ENCODE measurements around the gene NAA35. TPM values are rescaled to one million over a fixed set of nuclear protein-coding genes. Genes with fewer than 3 reads are reported as not detected.

NAA35 gene
- total RNA-seq, 1 experiment from 2014 or later: 34.7 TPM

DNA sequence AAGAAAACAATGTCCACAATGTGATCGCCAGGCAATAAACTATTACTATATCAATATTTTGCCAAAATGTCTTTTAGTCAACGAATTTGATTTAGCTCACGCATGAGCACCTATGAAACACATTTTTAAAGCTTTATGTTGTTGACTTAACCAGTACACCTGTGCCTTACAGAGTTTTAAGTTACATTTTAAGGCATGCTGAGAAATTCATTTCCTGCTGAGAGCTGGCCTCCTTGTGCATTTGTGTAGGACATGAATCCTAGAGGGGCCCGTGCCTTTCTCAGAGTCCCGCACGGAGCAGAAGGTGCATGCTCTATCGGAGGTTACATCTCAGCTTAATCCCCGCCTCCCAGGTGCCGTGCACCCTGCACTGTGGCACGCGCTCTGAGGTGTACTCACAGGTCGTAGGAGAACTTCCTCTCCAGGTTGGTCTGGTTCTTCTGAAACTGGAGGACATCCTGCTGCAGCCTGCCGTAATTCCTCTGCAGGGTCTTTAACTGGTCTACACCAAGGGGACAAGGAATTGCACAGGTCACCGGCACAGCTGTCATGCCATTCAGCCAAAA, 105.2 kb downstream of the NAA35 start (continued):
- no peak for TF ChIP-seq TEAD4 (CRISPR knock-in tag; IDR thresholded peaks at IDR 0.05)

GRCh38 chr9:86046930-86047341, 106.0 kb downstream of the NAA35 start:
- Mint-ChIP-seq H3K9me3 (peaks cover 4% of the 10 kb centered on the region; the same call in 1 of the 2 replicates), H3K36me3 (peaks cover 11% of the 10 kb centered on the region), H3K4me1 (0 out of 2 replicates have a peak, but pooled peaks cover 3% of the 10 kb centered on the region), H3K4me3 (no peak overlapping the region), H3K27me3 (ENCODE audit: low read depth) (no peaks in the 10 kb centered on the region), H3K27ac (peak overlapping the region; percentile 41; the same call in 1 of the 2 replicates)
- TF ChIP-seq, protein P1, sequence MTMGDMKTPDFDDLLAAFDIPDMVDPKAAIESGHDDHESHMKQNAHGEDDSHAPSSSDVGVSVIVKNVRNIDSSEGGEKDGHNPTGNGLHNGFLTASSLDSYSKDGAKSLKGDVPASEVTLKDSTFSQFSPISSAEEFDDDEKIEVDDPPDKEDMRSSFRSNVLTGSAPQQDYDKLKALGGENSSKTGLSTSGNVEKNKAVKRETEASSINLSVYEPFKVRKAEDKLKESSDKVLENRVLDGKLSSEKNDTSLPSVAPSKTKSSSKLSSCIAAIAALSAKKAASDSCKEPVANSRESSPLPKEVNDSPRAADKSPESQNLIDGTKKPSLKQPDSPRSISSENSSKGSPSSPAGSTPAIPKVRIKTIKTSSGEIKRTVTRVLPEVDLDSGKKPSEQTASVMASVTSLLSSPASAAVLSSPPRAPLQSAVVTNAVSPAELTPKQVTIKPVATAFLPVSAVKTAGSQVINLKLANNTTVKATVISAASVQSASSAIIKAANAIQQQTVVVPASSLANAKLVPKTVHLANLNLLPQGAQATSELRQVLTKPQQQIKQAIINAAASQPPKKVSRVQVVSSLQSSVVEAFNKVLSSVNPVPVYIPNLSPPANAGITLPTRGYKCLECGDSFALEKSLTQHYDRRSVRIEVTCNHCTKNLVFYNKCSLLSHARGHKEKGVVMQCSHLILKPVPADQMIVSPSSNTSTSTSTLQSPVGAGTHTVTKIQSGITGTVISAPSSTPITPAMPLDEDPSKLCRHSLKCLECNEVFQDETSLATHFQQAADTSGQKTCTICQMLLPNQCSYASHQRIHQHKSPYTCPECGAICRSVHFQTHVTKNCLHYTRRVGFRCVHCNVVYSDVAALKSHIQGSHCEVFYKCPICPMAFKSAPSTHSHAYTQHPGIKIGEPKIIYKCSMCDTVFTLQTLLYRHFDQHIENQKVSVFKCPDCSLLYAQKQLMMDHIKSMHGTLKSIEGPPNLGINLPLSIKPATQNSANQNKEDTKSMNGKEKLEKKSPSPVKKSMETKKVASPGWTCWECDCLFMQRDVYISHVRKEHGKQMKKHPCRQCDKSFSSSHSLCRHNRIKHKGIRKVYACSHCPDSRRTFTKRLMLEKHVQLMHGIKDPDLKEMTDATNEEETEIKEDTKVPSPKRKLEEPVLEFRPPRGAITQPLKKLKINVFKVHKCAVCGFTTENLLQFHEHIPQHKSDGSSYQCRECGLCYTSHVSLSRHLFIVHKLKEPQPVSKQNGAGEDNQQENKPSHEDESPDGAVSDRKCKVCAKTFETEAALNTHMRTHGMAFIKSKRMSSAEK (CRISPR knock-in tag; IDR thresholded peaks at IDR 0.05; ENCODE audit: borderline replicate concordance): no peak
- TF ChIP-seq GTF2I (CRISPR knock-in tag; conservative IDR thresholded peaks at IDR 0.05): no peak
- TF ChIP-seq, protein P2, sequence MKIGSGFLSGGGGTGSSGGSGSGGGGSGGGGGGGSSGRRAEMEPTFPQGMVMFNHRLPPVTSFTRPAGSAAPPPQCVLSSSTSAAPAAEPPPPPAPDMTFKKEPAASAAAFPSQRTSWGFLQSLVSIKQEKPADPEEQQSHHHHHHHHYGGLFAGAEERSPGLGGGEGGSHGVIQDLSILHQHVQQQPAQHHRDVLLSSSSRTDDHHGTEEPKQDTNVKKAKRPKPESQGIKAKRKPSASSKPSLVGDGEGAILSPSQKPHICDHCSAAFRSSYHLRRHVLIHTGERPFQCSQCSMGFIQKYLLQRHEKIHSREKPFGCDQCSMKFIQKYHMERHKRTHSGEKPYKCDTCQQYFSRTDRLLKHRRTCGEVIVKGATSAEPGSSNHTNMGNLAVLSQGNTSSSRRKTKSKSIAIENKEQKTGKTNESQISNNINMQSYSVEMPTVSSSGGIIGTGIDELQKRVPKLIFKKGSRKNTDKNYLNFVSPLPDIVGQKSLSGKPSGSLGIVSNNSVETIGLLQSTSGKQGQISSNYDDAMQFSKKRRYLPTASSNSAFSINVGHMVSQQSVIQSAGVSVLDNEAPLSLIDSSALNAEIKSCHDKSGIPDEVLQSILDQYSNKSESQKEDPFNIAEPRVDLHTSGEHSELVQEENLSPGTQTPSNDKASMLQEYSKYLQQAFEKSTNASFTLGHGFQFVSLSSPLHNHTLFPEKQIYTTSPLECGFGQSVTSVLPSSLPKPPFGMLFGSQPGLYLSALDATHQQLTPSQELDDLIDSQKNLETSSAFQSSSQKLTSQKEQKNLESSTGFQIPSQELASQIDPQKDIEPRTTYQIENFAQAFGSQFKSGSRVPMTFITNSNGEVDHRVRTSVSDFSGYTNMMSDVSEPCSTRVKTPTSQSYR (CRISPR knock-in tag; IDR thresholded peaks at IDR 0.05): no peak
- TF ChIP-seq SOX15 (CRISPR knock-in tag; IDR thresholded peaks at IDR 0.05): no peak
- no peak for TF ChIP-seq NR2C2 (CRISPR knock-in tag; IDR thresholded peaks at IDR 0.05)
- TF ChIP-seq MYBL2 (CRISPR knock-in tag; IDR thresholded peaks at IDR 0.05): no peak
- peak; percentile 39; the same call in 1 of the 2 replicates for ATAC-seq
- ChIA-PET POLR2A (interaction anchor here (1.1 kb wide), 1 partner anchor 147 kb away, joined by 13 read pairs; no protein-coding TSS in a partner anchor), CTCF (interaction anchor here (0.6 to 1.6 kb wide), 3 partner anchors 140 to 239 kb away, joined by 3 to 5 read pairs (median 3); no protein-coding TSS in a partner anchor)
- DNase-seq (ENCODE audit: low spot score): no peak

- H3K4me3 Mint-ChIP-seq: no peak overlapping the region
- no peak overlapping the region for H3K27ac Mint-ChIP-seq
- ChIA-PET CTCF (interaction anchor here (1.4 to 1.6 kb wide), 2 partner anchors 140 to 155 kb away, joined by 3 to 5 read pairs; no protein-coding TSS in a partner anchor), POLR2A (no interaction called here)
- no peaks in the 10 kb centered on the region for H3K27me3 Mint-ChIP-seq (ENCODE audit: low read depth)
- peaks cover 4% of the 10 kb centered on the region; the same call in 1 of the 2 replicates for H3K9me3 Mint-ChIP-seq
- peaks cover 11% of the 10 kb centered on the region for H3K36me3 Mint-ChIP-seq
- ATAC-seq (no peak), DNase-seq (ENCODE audit: low spot score) (no peak)
- H3K4me1 Mint-ChIP-seq: 0 out of 2 replicates have a peak, but pooled peaks cover 3% of the 10 kb centered on the region
- TF ChIP-seq JUN (CRISPR knock-in tag; IDR thresholded peaks at IDR 0.05) (no peak), MXD4 (CRISPR knock-in tag; IDR thresholded peaks at IDR 0.05; ENCODE audit: borderline replicate concordance) (no peak), ESRRA (CRISPR knock-in tag; IDR thresholded peaks at IDR 0.05; ENCODE audit: borderline replicate concordance) (no peak), ZNF219 (CRISPR knock-in tag; IDR thresholded peaks at IDR 0.05; ENCODE audit: borderline replicate concordance) (no peak), MYBL2 (CRISPR knock-in tag; IDR thresholded peaks at IDR 0.05) (no peak), FOXK1 (CRISPR knock-in tag; IDR thresholded peaks at IDR 0.05) (no peak), ELF4 (CRISPR knock-in tag; IDR thresholded peaks at IDR 0.05; ENCODE audit: low read depth) (no peak), ZBTB21 (CRISPR knock-in tag; IDR thresholded peaks at IDR 0.05; ENCODE audit: borderline replicate concordance) (no peak), EMX1 (CRISPR knock-in tag; IDR thresholded peaks at IDR 0.05) (no peak), E2F5 (CRISPR knock-in tag; IDR thresholded peaks at IDR 0.05) (no peak), TCF7 (CRISPR knock-in tag; IDR thresholded peaks at IDR 0.05; ENCODE audit: low read depth) (no peak), PRDM15 (CRISPR knock-in tag; IDR thresholded peaks at IDR 0.05) (no peak), E2F4 (CRISPR knock-in tag; IDR thresholded peaks at IDR 0.05; ENCODE audit: borderline replicate concordance, low read depth) (no peak), ZNF423 (CRISPR knock-in tag; IDR thresholded peaks at IDR 0.05) (no peak), ETV6 (CRISPR knock-in tag; IDR thresholded peaks at IDR 0.05) (no peak)
Measured at GRCh38 chr9:86047361-86047760, 106.4 kb downstream of the NAA35 start.

Measured in WTC11 (cell line).